NT2/D1 (cell line): Measurements from ENCODE around the gene NLK.

ENCODE experiments used
- SUZ12 ChIP-seq: IDR thresholded peaks from 2 replicates; pipeline ENCODE4 v1.6.1; 2011; ENCODE audit not compliant: insufficient read length, insufficient read depth; ENCODE audit errors: extremely low read depth
- YY1 ChIP-seq: IDR thresholded peaks from 2 replicates; pipeline ENCODE4 v1.6.1; 2011; ENCODE audit not compliant: insufficient read length, insufficient read depth
- ZNF274 ChIP-seq: IDR thresholded peaks from 2 replicates; pipeline ENCODE4 v1.6.1; 2011; ENCODE audit warnings: mild to moderate bottlenecking, low read depth, low read length

DNA sequence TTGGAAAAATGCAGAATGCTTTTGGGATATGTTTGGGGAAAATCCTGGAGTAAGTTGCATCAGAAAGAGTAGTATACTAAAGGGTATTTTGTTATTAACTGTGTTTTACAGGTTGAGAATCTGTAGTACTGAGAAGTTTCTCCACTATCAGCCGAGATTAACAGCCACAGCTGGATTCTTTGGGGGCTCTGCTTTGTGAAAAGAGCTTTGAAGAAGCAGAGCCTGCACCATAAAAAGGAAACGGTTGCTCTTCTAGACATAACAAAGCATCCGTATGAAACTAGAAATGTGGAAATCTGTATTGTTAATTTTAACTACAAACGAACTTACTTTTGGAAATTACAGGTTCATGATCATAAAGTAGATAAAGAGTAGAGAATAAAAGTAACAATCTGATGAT is 5.3 kb downstream of the NLK start:
- TF ChIP-seq ZNF274: no peak
- TF ChIP-seq YY1: no peak
- no peak for TF ChIP-seq SUZ12
